K562 (cell line): ENCODE results near the gene NRG2. TPM values are rescaled to one million over a fixed set of nuclear protein-coding genes. Genes with fewer than 3 reads are reported as not detected.

Source experiments
- ATAC-seq: fragments of 200-7000 bp; cut with Tn5 transposase; 3 replicates; pipeline ENCODE4 v1.9.1; 2020; ENCODE audit warnings: moderate library complexity
- BruUV-seq: library from RNA; stranded (reverse); fragments of 400-500 nt; replicated peaks from 2 replicates; lab custom pipeline; 2021; lab: Mats Ljungman, UMichigan
- CTCF ChIA-PET: fragments of 300-600 bp; formaldehyde crosslinking; extraction: SDS; loops from one replicate; lab custom pipeline; 2021; ENCODE audit warnings: low intra/inter-chr PET ratio; lab: Yijun Ruan, JAX
- POLR2A ChIA-PET: fragments of 300-600, 350-650 bp; sonication (Branson Sonifier 250); formaldehyde crosslinking; extraction: SDS; loops from one replicate; lab custom pipeline; 2021; ENCODE audit warnings: antibody characterized with exemption, inconsistent platforms; lab: Yijun Ruan, JAX
- DNase-seq, 4 experiments: peaks; one replicate each; pipeline versions ENCODE4 v3.0.0 to v3.0.0-alpha.2; 2011 to 2018; ENCODE audit warnings: low spot score in 3 of 4, mixed read lengths in 3 of 4; ENCODE audit errors: extremely low read depth in 1 of 4
- FAIRE-seq: peaks from 2 replicates; lab custom pipeline; 2011; peaks lifted over from hg19 to GRCh38; lab: Jason Lieb, UNC
- H2AFZ ChIP-seq: 2 replicates; pipeline ENCODE4 v1.6.0; 2011; ENCODE audit warnings: low read depth, low read length, control low read depth, inconsistent platforms
- H3K27ac ChIP-seq: fragments of 200-600 bp; 3 replicates; pipeline ENCODE4 v1.8.0; 2011; ENCODE audit warnings: low read depth, mild to moderate bottlenecking, control low read depth, inconsistent platforms, low read length, moderate library complexity, mixed read lengths; ENCODE audit errors: extremely low read depth
- H3K27me3 ChIP-seq, 2 experiments: fragments of 300-600 bp in 1 of 2; 2 replicates in 1 of 2; 3 replicates in 1 of 2; pipeline versions ENCODE4 v1.6.0 to v1.8.0; 2011; ENCODE audit warnings: inconsistent platforms in 2 of 2, low read length in 2 of 2, mild to moderate bottlenecking in 1 of 2, mixed read lengths in 1 of 2, moderate library complexity in 1 of 2; ENCODE audit not compliant: control insufficient read depth in 2 of 2, insufficient read depth in 2 of 2
- H3K36me3 ChIP-seq: fragments of 300-600 bp; 3 replicates; pipeline ENCODE4 v1.8.0; 2011; ENCODE audit warnings: mild to moderate bottlenecking, low read length, inconsistent platforms; ENCODE audit not compliant: control insufficient read depth, insufficient read depth
- H3K4me1 ChIP-seq, 2 experiments: fragments of 200-600 bp in 1 of 2; replicated peaks in 1 of 2; 2 replicates in 1 of 2; 3 replicates in 1 of 2; pipeline versions ENCODE4 v1.5.1 to v1.8.0; 2011; ENCODE audit warnings: inconsistent platforms in 2 of 2, low read length in 2 of 2, mild to moderate bottlenecking in 1 of 2, mixed read lengths in 1 of 2, moderate library complexity in 1 of 2; ENCODE audit not compliant: control insufficient read depth in 2 of 2, insufficient read depth in 2 of 2
- H3K4me2 ChIP-seq: 2 replicates; pipeline ENCODE4 v1.6.1; 2011; ENCODE audit warnings: low read length, control low read depth, inconsistent platforms, mixed read lengths; ENCODE audit not compliant: insufficient read depth
- H3K4me3 ChIP-seq: fragments of 200-600 bp; sonication (generic), shearing (Covaris generic); 2 replicates; pipeline ENCODE4 v1.5.1; 2016; ENCODE audit warnings: control low read depth, inconsistent platforms
- H3K79me2 ChIP-seq: fragments of 200-600 bp; 3 replicates; pipeline ENCODE4 v1.8.0; 2011; ENCODE audit warnings: low read length, inconsistent platforms; ENCODE audit not compliant: control insufficient read depth, insufficient read depth
- H3K9ac ChIP-seq, 2 experiments: 2 replicates each; pipeline versions ENCODE4 v1.6.0 to v1.6.1; 2011; ENCODE audit warnings: low read depth in 2 of 2, low read length in 2 of 2, control low read depth in 1 of 2, inconsistent platforms in 1 of 2, mild to moderate bottlenecking in 1 of 2, mixed read lengths in 1 of 2; ENCODE audit not compliant: insufficient read depth in 1 of 2
- H3K9me1 ChIP-seq: one replicate; pipeline ENCODE4 v1.6.0; 2011; ENCODE audit warnings: inconsistent platforms, mild to moderate bottlenecking, low read length, moderate library complexity; ENCODE audit not compliant: control insufficient read depth, insufficient read depth
- H3K9me3 ChIP-seq: replicated peaks from 2 replicates; pipeline ENCODE4 v1.5.1; 2011; ENCODE audit warnings: low read depth, low read length, inconsistent platforms; ENCODE audit not compliant: control insufficient read depth, insufficient read depth
- H4K20me1 ChIP-seq: replicated peaks from 2 replicates; pipeline ENCODE4 v1.6.1; 2011; ENCODE audit warnings: low read length, inconsistent platforms, mixed read lengths; ENCODE audit not compliant: control insufficient read depth, insufficient read depth
- ARID3B ChIP-seq: fragments of 250-450 bp; sonication (Bioruptor Pico); IDR thresholded peaks from 2 replicates; pipeline ENCODE4 v1.4.0; 2020; ENCODE audit warnings: borderline replicate concordance
- BDP1 ChIP-seq: IDR thresholded peaks from 3 replicates; pipeline ENCODE4 v1.6.1; 2011; ENCODE audit not compliant: insufficient read length, insufficient read depth
- BRD9 ChIP-seq: fragments of 450-650 bp; IDR thresholded peaks from 2 replicates; pipeline ENCODE4 v1.6.1; 2018; ENCODE audit warnings: low read depth; ENCODE audit not compliant: partially characterized antibody
- FOXO4 ChIP-seq: fragments of 450-650 bp; formaldehyde crosslinking; IDR thresholded peaks from 2 replicates; pipeline ENCODE4 v1.4.0; 2020; ENCODE audit warnings: mild to moderate bottlenecking, moderate library complexity
- KDM4B ChIP-seq, 2 experiments: fragments of 450-650 bp in 1 of 2; sonication (generic) in 1 of 2; IDR thresholded peaks; 2 replicates each; pipeline ENCODE4 v1.6.1; 2016 to 2017; ENCODE audit warnings: borderline replicate concordance in 2 of 2, antibody characterized with exemption in 1 of 2, low read depth in 1 of 2, mild to moderate bottlenecking in 1 of 2
- MAFF ChIP-seq: IDR thresholded peaks from 2 replicates; pipeline ENCODE4 v1.6.1; 2012; ENCODE audit warnings: low read length, improper control_type of control experiment
- MTA2 ChIP-seq: fragments of 450-650 bp; IDR thresholded peaks from 2 replicates; pipeline ENCODE4 v1.6.1; 2016; ENCODE audit warnings: low read depth
- NFE2 ChIP-seq: IDR thresholded peaks from 2 replicates; pipeline ENCODE4 v1.6.1; 2014; ENCODE audit warnings: antibody characterized with exemption, low read depth
- NFIX ChIP-seq: fragments of 250-450 bp; sonication (Bioruptor Pico); IDR thresholded peaks from 2 replicates; pipeline ENCODE4 v1.4.0; 2020; ENCODE audit warnings: low read depth, mild to moderate bottlenecking, moderate library complexity
- RBFOX2 ChIP-seq: fragments of 200-400 bp; formaldehyde crosslinking; IDR thresholded peaks from 2 replicates; pipeline ENCODE4 v1.6.1; 2017; ENCODE audit warnings: low read depth, mild to moderate bottlenecking, low read length, moderate library complexity
- SOX6 ChIP-seq: fragments of 450-650 bp; IDR thresholded peaks from 2 replicates; pipeline ENCODE4 v1.6.1; 2014; ENCODE audit warnings: mild to moderate bottlenecking
- STAT5B ChIP-seq: fragments of 250-450 bp; sonication (Bioruptor Pico); IDR thresholded peaks from 2 replicates; pipeline ENCODE4 v1.8.0; 2021; ENCODE audit warnings: mild to moderate bottlenecking, inconsistent platforms
- TAF9B ChIP-seq: fragments of 450-650 bp; IDR thresholded peaks from 2 replicates; pipeline ENCODE4 v1.6.1; 2018; ENCODE audit warnings: mild to moderate bottlenecking; ENCODE audit not compliant: partially characterized antibody
- TCFL5 ChIP-seq: fragments of 250-450 bp; sonication (Bioruptor Pico); conservative IDR thresholded peaks from 2 replicates; pipeline ENCODE4 v1.6.1; 2021; ENCODE audit warnings: mild to moderate bottlenecking, moderate library complexity, matching md5 sums
- TFE3 ChIP-seq: fragments of 450-650 bp; formaldehyde crosslinking; IDR thresholded peaks from 2 replicates; pipeline ENCODE4 v1.4.0; 2020; ENCODE audit warnings: mild to moderate bottlenecking, mixed read lengths
- WGBS: fragments of 100-300 bp; shearing (Covaris generic); methylation state at CpG from one replicate; pipeline ENCODE4 v1.1.6; 2016; ENCODE audit warnings: low coverage, mixed read lengths; ENCODE audit not compliant: insufficient coverage; ENCODE audit errors: missing lambda C conversion rate; 5-methylcytosine and 5-hydroxymethylcytosine counted together
- in situ Hi-C: fragments of 300-500 bp; cut with MboI; formaldehyde crosslinking; loops from 4 replicates; pipeline ENCODE4 v1.15.0; 2018; ENCODE audit warnings: inconsistent platforms, mixed read lengths
- intact Hi-C: fragments of 100-400 bp; cut with micrococcal nuclease; formaldehyde crosslinking; loops from 2 replicates; pipeline ENCODE4 v1.14.2; 2022
- polyA plus RNA-seq, 8 experiments: library from polyadenylated mRNA; depleted of rRNA in 4 of 8; stranded (reverse) in 5 of 8; unstranded in 3 of 8; fragments of >200 nt; fragmentation: Nextera tagmentation in 2 of 8; fragmentation: Illumina TruSeq in 1 of 8; extraction: Ambion mirVana in 2 of 8; extraction: Trizol in 1 of 8; gene quantifications; 2 replicates each; pipeline versions ENCODE4 v1.2.1 to v1.2.3, GENCODE V29; 2011 to 2014; ENCODE audit warnings: inconsistent platforms in 1 of 8, missing spikeins in 1 of 8
- total RNA-seq, 7 experiments: library from RNA; depleted of rRNA in 6 of 7; stranded (reverse); fragments of >200 nt in 6 of 7; fragmentation: Illumina TruSeq in 2 of 7; extraction: Trizol in 2 of 7; gene quantifications; 2 replicates each; pipeline versions ENCODE4 v1.2.1 to v1.2.3, GENCODE V29; 2011 to 2021; ENCODE audit warnings: low replicate concordance in 1 of 7

The NRG2 gene
- total and polyA plus RNA-seq, 9 of the 15 experiments (the other 6 are each of a cell fraction or from before 2014, with no cell fraction given) = not detected

GRCh38 chr5:139901986-139902385, 141.1 kb downstream of the NRG2 start:
- no peaks in the 10 kb centered on the region; the same call in 1 of the 2 replicates for H4K20me1 ChIP-seq
- no peak for TF ChIP-seq STAT5B (CRISPR knock-in tag)
- no peak for TF ChIP-seq BRD9
- TF ChIP-seq NFIX = no peak
- TF ChIP-seq SOX6 = no peak
- TF ChIP-seq ARID3B (CRISPR knock-in tag) = no peak
- TF ChIP-seq BDP1 = no peak
- no peak for TF ChIP-seq RBFOX2
- no peak for TF ChIP-seq MTA2
- no peak for TF ChIP-seq TFE3 (CRISPR knock-in tag)
- TF ChIP-seq KDM4B (IDR thresholded peaks at IDR 0.05; ENCODE audit: borderline replicate concordance in 2 of 2, low read depth in 1 of 2) = no peak
- no peak for TF ChIP-seq FOXO4 (CRISPR knock-in tag)
- no peak for TF ChIP-seq TCFL5 (CRISPR knock-in tag)
- TF ChIP-seq TAF9B = no peak
- TF ChIP-seq NFE2 = no peak
- no peak for TF ChIP-seq MAFF

More at GRCh38 chr5:139901986-139902385, 141.1 kb downstream of the NRG2 start:
- POLR2A ChIA-PET = interaction anchor here (0.6 to 1.4 kb wide), 4 partner anchors 9 to 338 kb away, joined by 3 to 4 read pairs (median 4); no protein-coding TSS in a partner anchor
- FAIRE-seq (no peak), ATAC-seq (no peak), DNase-seq (no peak)
- H3K9me3 ChIP-seq = no peaks in the 10 kb centered on the region; the same call in 1 of the 2 replicates
- WGBS = 0% methylated on average over 2 of the region's 3 CpGs
- intact Hi-C loops (no loop called here), in situ Hi-C loops (no loop called here)
- H2AFZ ChIP-seq = no peak overlapping the region
- BruUV-seq = no TSS peak
- H3K27ac ChIP-seq = no peak overlapping the region
- H3K79me2 ChIP-seq = no peaks in the 10 kb centered on the region
- CTCF ChIA-PET = no interaction called here
- H3K4me1 ChIP-seq = peaks cover 0 to 17% of the 10 kb centered on the region in 2 experiments; a peak in 1 of 5 replicates
- peaks cover 53 to 72% of the 10 kb centered on the region in 2 experiments for H3K27me3 ChIP-seq
- H3K36me3 ChIP-seq = no peaks in the 10 kb centered on the region
- H3K9me1 ChIP-seq = no peaks in the 10 kb centered on the region
- no peak overlapping the region for H3K4me3 ChIP-seq
- no peak overlapping the region for H3K9ac ChIP-seq
- no peak overlapping the region for H3K4me2 ChIP-seq
